Thyroid gland (tissue), 4 donors: ENCODE results near the gene LAMB1.

ENCODE experiments used
- CTCF ChIP-seq, 6 experiments: fragments of 200-600 bp in 3 of 6; fragments of 450-650 bp in 3 of 6; sonication (generic) in 3 of 6; IDR thresholded peaks; one replicate each; pipeline ENCODE4 v1.5.1; 2016 to 2019; ENCODE audit warnings: antibody characterized with exemption in 6 of 6, mild to moderate bottlenecking in 2 of 6, inconsistent platforms in 1 of 6, moderate library complexity in 1 of 6
- POLR2A ChIP-seq, 2 donors: fragments of 450-650 bp; IDR thresholded peaks; one replicate each; pipeline ENCODE4 v1.6.1; 2017; ENCODE audit warnings: antibody characterized with exemption in 2 of 2, mild to moderate bottlenecking in 2 of 2, moderate library complexity in 1 of 2

GRCh38 chr7:108014215-108014614 is 11.3 kb upstream of the LAMB1 start:
- TF ChIP-seq CTCF (IDR thresholded peaks at IDR 0.05) (no peak), POLR2A (IDR thresholded peaks at IDR 0.05) (no peak)
